BJ (cell line): ENCODE data around the gene MAP2K4. TPM values are rescaled to one million over a fixed set of nuclear protein-coding genes. Genes with fewer than 3 reads are reported as not detected.

Experiments used
- CTCF ChIA-PET: fragments of 350-600 bp; formaldehyde crosslinking; extraction: SDS; loops from one replicate; lab custom pipeline; 2021; ENCODE audit warnings: antibody characterized with exemption, inconsistent platforms; lab: Yijun Ruan, JAX
- POLR2A ChIA-PET: fragments of 300-600 bp; sonication (Branson Sonifier 250); formaldehyde crosslinking; extraction: SDS; loops from one replicate; lab custom pipeline; 2021; ENCODE audit warnings: antibody characterized with exemption; lab: Charles Lee
- DNase-seq: peaks from one replicate; pipeline ENCODE4 v3.0.0-alpha.2; 2011; ENCODE audit warnings: low read depth
- H3K27me3 ChIP-seq: 2 replicates; pipeline ENCODE4 v1.6.0; 2011; ENCODE audit warnings: low read length; ENCODE audit not compliant: control insufficient read depth, insufficient read depth
- H3K36me3 ChIP-seq: 2 replicates; pipeline ENCODE4 v1.5.1; 2011; ENCODE audit warnings: low read length; ENCODE audit not compliant: control insufficient read depth, insufficient read depth
- H3K4me3 ChIP-seq: 2 replicates; pipeline ENCODE4 v1.5.1; 2011; ENCODE audit warnings: low read depth, mild to moderate bottlenecking, control low read depth, low read length
- polyA plus RNA-seq: library from polyadenylated mRNA; depleted of rRNA; stranded (reverse); fragments of >200 nt; gene quantifications from 2 replicates; pipeline ENCODE4 v1.2.3, GENCODE V29; 2011; rRNA removed
- small RNA-seq: library from RNA; depleted of rRNA; stranded (forward); fragments of <200 nt; gene quantifications from one replicate; pipeline ENCODE3, GENCODE V24; 2012; ENCODE audit warnings: low replicate concordance, low read depth; ENCODE audit not compliant: insufficient read length
- TF ChIP-seq, protein P1 (sequence below): IDR thresholded peaks from 2 replicates; pipeline ENCODE4 v1.5.1; 2011; ENCODE audit warnings: low read depth, mild to moderate bottlenecking, control low read depth, inconsistent platforms, low read length, moderate library complexity; ENCODE audit not compliant: insufficient read depth

Gene MAP2K4
- polyA plus RNA-seq, 1 experiment, result 12.8 TPM

GRCh38 chr17:12178644-12179330 is 158.1 kb downstream of the MAP2K4 start:
- DNase-seq, result no peak
- Histone ChIP-seq H3K27me3 (no peaks in the 10 kb centered on the region), H3K36me3 (no peaks in the 10 kb centered on the region), H3K4me3 (no peak overlapping the region)
- ChIA-PET CTCF (no interaction called here), POLR2A (no interaction called here)
- TF ChIP-seq, protein P1, sequence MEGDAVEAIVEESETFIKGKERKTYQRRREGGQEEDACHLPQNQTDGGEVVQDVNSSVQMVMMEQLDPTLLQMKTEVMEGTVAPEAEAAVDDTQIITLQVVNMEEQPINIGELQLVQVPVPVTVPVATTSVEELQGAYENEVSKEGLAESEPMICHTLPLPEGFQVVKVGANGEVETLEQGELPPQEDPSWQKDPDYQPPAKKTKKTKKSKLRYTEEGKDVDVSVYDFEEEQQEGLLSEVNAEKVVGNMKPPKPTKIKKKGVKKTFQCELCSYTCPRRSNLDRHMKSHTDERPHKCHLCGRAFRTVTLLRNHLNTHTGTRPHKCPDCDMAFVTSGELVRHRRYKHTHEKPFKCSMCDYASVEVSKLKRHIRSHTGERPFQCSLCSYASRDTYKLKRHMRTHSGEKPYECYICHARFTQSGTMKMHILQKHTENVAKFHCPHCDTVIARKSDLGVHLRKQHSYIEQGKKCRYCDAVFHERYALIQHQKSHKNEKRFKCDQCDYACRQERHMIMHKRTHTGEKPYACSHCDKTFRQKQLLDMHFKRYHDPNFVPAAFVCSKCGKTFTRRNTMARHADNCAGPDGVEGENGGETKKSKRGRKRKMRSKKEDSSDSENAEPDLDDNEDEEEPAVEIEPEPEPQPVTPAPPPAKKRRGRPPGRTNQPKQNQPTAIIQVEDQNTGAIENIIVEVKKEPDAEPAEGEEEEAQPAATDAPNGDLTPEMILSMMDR, result no peak

DNA sequence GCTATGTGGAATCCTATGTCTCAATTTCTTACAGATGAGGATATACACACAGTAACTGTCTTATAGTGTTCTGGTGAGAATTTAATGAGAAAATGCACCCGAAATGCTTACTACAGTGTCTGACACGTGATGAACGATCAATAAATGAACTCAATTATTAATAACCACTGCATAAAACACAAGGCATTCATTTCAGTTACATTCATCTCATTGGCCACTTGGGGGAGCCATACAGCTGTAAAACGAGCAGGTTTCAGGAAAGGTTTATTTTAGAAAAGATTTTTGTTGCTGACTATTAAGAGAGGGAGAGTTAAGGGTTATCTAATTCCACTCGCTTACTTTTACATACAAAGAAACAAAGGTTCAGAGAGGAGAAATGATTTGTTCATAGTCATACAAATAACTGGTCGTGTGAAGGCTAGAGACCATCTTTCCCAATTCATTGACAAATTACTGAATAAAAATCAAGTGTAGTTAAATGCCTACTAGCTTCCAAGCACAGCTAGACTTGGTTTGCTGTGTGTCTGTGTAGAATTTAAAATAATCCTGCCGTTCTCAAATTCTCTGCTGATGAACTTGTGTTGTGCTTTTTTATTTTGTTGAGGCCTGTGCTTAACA is 160.1 kb downstream of the MAP2K4 start:
- no peak for DNase-seq

DNA sequence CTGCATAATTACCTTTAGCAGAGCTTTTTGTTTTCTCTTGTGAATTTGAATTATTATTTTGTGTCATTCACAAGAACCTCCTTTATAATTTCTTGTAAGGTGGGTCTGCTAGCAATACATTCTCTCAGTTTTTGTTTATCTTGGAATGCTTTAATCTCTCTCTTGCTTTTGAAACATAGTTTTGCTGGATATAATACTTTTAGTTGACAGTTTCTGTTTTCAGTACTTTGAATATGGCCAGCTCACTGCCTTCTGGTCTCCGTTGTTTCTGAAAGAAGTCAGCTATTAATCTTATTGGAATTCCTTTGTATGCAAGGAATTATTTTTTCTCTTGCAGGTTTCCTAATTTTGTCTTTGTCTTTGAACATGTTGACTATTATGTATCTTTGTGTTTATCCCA is 167.0 kb downstream of the MAP2K4 start:
- POLR2A ChIA-PET, result no interaction called here
- DNase-seq, result no peak
- H3K36me3 ChIP-seq, result no peaks in the 10 kb centered on the region
- H3K4me3 ChIP-seq, result no peak overlapping the region
- no peaks in the 10 kb centered on the region for H3K27me3 ChIP-seq
- TF ChIP-seq, protein P1, result no peak
- CTCF ChIA-PET, result no interaction called here

More for the DNA sequence above, 160.1 kb downstream of the MAP2K4 start:
- Histone ChIP-seq H3K4me3 (no peak overlapping the region), H3K36me3 (no peaks in the 10 kb centered on the region), H3K27me3 (no peaks in the 10 kb centered on the region)
- TF ChIP-seq, protein P1, result peak; percentile 69
- POLR2A ChIA-PET, result no interaction called here
- CTCF ChIA-PET, result interaction anchor here (0.6 to 1.9 kb wide), 19 partner anchors 9 to 852 kb away, joined by 3 to 29 read pairs (median 3); partner anchors contain the start of gene MYOCD

DNA sequence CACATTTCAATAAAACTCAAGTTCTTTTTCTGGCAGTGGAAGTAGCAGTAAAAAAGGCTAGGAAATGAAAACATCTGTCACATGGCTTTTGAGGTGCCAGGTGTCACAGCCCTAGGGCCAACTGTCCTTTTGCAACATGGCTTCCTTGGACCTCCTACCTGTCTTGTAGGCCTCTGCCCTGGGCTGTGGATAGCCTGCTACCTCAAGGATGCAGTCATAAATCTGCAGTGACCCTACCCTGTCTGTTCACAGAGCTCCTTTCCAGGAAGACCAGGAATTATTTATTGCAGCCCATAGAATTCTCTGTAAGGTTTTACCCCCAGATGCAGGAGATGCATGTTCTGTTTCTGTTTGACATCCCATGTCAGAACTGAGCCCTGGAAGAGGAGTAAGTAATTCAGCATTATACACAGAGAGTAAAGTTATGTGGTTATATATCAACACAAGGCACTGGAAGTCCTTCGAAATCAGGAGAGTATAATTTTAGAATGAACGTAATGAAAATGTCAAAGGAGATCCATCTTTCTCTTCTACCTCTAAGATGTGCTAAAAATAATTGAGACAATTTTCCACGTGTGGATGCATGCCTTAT is 172.6 kb downstream of the MAP2K4 start:
- DNase-seq, result no peak
- Histone ChIP-seq H3K27me3 (no peaks in the 10 kb centered on the region), H3K4me3 (no peak overlapping the region), H3K36me3 (no peaks in the 10 kb centered on the region)
- POLR2A ChIA-PET, result no interaction called here
- CTCF ChIA-PET, result no interaction called here
- TF ChIP-seq, protein P1, result no peak

Small RNAs within 50 kb of the gene (small RNA-seq; reads per million reads assigned to genes)
- gene MIR744 (1,620 reads per million, percentile 97 among the genes with 10 or more reads in this experiment), gene RNU11-2P (not detected)

Other genes starting within 250 kb of the MAP2K4 start
- 6.2 and 6.9 TPM in 2 replicates for gene ZNF18, start 23.4 kb upstream of the MAP2K4 start, polyA plus RNA-seq